Prostate gland (tissue), 2 donors: ENCODE measurements around the gene CTTN. TPM values are rescaled to one million over a fixed set of nuclear protein-coding genes. Genes with fewer than 3 reads are reported as not detected.

Experiments used
- DNase-seq: peaks from one replicate; pipeline ENCODE4 v3.0.0-alpha.2; 2019; ENCODE audit warnings: low spot score
- H3K27ac ChIP-seq, 2 donors: fragments of 200-600 bp; sonication (generic); 2 replicates each; pipeline ENCODE4 v1.5.1; 2017 to 2019
- H3K27me3 ChIP-seq: fragments of 200-600 bp; sonication (generic); replicated peaks from 2 replicates; pipeline ENCODE4 v1.5.1; 2019; ENCODE audit not compliant: insufficient read depth
- H3K36me3 ChIP-seq, 2 donors: fragments of 200-600 bp; sonication (generic); 1 replicate in 1 of 2; 2 replicates in 1 of 2; pipeline versions ENCODE4 v1.5.1 to v1.8.1; 2017 to 2019
- H3K4me1 ChIP-seq: fragments of 200-600 bp; sonication (generic); replicated peaks from 2 replicates; pipeline ENCODE4 v1.5.1; 2019
- H3K4me3 ChIP-seq, 2 donors: fragments of 200-600 bp; sonication (generic); 2 replicates each; pipeline ENCODE4 v1.5.1; 2017 to 2019
- H3K9me3 ChIP-seq: fragments of 200-600 bp; sonication (generic); 2 replicates; pipeline ENCODE4 v1.5.1; 2017
- POLR2A ChIP-seq: fragments of 450-650 bp; IDR thresholded peaks from one replicate; pipeline ENCODE4 v1.6.1; 2016; ENCODE audit warnings: antibody characterized with exemption, mild to moderate bottlenecking
- POLR2AphosphoS5 ChIP-seq: sonication (generic); formaldehyde crosslinking; IDR thresholded peaks from one replicate; pipeline ENCODE4 v1.6.1; 2017; ENCODE audit warnings: antibody characterized with exemption
- WGBS: methylation state at CpG from one replicate; pipeline ENCODE4 v1.1.5; 2018; 5-methylcytosine and 5-hydroxymethylcytosine counted together
- intact Hi-C: fragments of 100-400 bp; cut with DNase I; formaldehyde crosslinking; loops from one replicate; pipeline ENCODE4 v1.14.2; 2022
- total RNA-seq, 2 donors: library from RNA; depleted of rRNA; stranded (reverse); fragments of >200 nt; gene quantifications; one replicate each; pipeline ENCODE4 v1.1.0, GENCODE V29; 2016
- TF ChIP-seq, protein P1 (sequence below), 4 experiments: fragments of 200-600 bp in 2 of 4; fragments of 450-650 bp in 2 of 4; sonication (generic) in 2 of 4; IDR thresholded peaks; 1 replicate in 3 of 4; 2 replicates in 1 of 4; pipeline ENCODE4 v1.5.1; 2016 to 2019; ENCODE audit warnings: antibody characterized with exemption in 4 of 4, mild to moderate bottlenecking in 2 of 4, moderate library complexity in 2 of 4

CTTN gene
- total RNA-seq, 2 donors from 2014 or later: 208 to 348 TPM

DNA sequence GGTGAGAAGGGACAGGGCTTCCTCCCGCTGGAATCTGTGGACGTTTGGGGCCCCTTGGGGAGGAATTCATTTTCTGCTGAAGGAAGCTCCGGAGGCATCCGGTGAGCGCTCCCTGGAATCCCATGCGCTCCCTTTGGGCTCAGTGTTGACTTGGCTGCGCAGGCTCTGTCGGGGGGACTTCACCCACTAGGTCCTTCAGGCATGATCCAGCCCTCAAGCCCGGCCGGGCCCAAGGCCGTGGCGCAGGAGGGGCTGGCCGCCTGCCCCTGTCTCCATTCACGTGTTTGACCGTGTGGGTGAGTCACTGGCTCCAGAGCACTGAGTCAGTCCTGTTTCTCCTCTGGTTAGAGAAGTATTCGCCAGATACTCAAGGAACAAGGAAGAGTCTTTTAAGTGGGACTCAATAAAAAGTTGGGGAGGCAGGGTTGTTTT, 1.4 kb downstream of the CTTN start:
- 4% methylated on average over 16 of the region's 16 CpGs for WGBS
- Histone ChIP-seq H3K9me3 (no peaks in the 10 kb centered on the region), H3K27me3 (no peaks in the 10 kb centered on the region), H3K27ac (peak overlapping the region; percentile 83 to 84), H3K36me3 (no peaks in the 10 kb centered on the region), H3K4me3 (peak overlapping the region; percentile 77 to 91), H3K4me1 (no peaks in the 10 kb centered on the region)
- TF ChIP-seq POLR2A (peak; percentile 58), POLR2AphosphoS5 (peak; percentile 77)
- TF ChIP-seq, protein P1, sequence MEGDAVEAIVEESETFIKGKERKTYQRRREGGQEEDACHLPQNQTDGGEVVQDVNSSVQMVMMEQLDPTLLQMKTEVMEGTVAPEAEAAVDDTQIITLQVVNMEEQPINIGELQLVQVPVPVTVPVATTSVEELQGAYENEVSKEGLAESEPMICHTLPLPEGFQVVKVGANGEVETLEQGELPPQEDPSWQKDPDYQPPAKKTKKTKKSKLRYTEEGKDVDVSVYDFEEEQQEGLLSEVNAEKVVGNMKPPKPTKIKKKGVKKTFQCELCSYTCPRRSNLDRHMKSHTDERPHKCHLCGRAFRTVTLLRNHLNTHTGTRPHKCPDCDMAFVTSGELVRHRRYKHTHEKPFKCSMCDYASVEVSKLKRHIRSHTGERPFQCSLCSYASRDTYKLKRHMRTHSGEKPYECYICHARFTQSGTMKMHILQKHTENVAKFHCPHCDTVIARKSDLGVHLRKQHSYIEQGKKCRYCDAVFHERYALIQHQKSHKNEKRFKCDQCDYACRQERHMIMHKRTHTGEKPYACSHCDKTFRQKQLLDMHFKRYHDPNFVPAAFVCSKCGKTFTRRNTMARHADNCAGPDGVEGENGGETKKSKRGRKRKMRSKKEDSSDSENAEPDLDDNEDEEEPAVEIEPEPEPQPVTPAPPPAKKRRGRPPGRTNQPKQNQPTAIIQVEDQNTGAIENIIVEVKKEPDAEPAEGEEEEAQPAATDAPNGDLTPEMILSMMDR (IDR thresholded peaks at IDR 0.05): no peak
- intact Hi-C loops: loop anchor here (5.0 to 10.0 kb wide), 3 partner anchors 75 to 195 kb away; partner anchors contain the start of genes FADD and PPFIA1
- peak; percentile 51 for DNase-seq

DNA sequence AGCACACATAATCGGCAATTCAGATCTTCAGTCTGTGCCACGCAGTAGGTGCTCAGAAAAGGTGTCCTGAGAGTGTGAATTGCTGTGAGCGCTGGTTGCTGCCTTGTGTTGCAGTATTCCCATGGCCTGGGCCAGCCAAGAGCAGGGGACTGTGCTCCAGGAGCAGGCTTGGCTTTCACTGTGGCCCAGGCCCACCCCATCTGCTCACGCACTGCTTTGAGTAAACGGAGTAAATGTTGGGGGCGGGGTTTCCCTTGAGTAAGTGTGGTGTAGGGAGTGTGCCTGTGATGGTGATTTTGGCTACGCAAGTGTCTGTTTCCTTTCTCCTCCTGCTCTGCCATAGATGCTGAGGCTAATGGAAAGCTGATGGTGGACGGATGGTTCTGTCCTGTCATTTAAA, 2.3 kb downstream of the CTTN start:
- no peaks in the 10 kb centered on the region for H3K4me1 ChIP-seq
- peaks cover 0 to 5% of the 10 kb centered on the region in 2 donors for H3K36me3 ChIP-seq
- 76% methylated on average over 8 of the region's 8 CpGs for WGBS
- no peaks in the 10 kb centered on the region for H3K27me3 ChIP-seq
- H3K9me3 ChIP-seq: no peaks in the 10 kb centered on the region
- intact Hi-C loops: no loop called here
- TF ChIP-seq, protein P1 (IDR thresholded peaks at IDR 0.05): no peak
- TF ChIP-seq POLR2A (no peak), POLR2AphosphoS5 (no peak)
- DNase-seq: no peak
- no peak overlapping the region for H3K4me3 ChIP-seq
- peak overlapping the region in 1 of 2 donors; percentile 83 for H3K27ac ChIP-seq

DNA sequence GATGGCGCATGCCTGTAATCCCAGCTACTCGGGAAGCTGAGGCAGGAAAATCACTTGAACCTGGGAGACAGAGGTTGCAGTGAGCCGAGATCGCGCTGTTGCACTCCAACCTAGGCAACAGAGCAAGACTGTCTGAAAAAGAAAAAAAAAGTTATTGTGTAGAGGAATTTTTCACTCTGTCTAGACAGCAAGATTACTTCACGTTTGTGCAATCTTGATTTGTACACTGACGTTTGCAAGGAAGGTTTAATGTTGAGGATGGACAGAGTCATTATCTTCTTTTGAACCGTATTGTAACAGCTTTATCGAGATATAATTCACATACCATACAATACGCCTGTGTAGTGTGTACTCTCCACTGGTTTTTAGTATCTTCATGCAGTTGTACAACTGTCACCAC, 3.7 kb downstream of the CTTN start:
- no peak for DNase-seq
- H3K27me3 ChIP-seq: no peaks in the 10 kb centered on the region
- no peaks in the 10 kb centered on the region for H3K4me1 ChIP-seq
- H3K4me3 ChIP-seq: no peak overlapping the region
- no peak for TF ChIP-seq POLR2AphosphoS5
- TF ChIP-seq POLR2A: no peak
- TF ChIP-seq, protein P1 (IDR thresholded peaks at IDR 0.05): no peak
- H3K27ac ChIP-seq: no peak overlapping the region
- H3K9me3 ChIP-seq: no peaks in the 10 kb centered on the region
- intact Hi-C loops: no loop called here
- 85% methylated on average over 10 of the region's 10 CpGs for WGBS
- peaks cover 0 to 5% of the 10 kb centered on the region in 2 donors for H3K36me3 ChIP-seq

DNA sequence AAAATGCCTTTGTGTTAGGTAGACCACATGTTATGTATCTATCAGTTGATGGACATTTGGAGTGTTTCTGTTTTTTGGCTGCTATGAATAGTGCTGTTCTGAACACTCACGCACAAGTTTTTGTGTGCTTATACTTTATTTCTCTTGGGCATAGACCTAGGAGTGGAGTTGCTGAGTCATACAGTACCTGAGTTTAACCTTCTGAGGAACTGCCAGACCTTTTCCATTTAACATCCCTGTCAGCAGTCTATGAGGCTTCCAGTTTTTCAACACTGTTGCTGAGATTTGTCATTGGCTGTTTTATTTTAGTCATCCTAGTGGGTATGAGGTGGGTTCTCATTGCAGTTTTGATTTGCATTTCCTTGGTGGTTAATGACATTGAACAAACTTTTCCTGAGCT, 4.4 kb downstream of the CTTN start:
- Histone ChIP-seq H3K27ac (no peak overlapping the region), H3K36me3 (peaks cover 0 to 5% of the 10 kb centered on the region in 2 donors), H3K4me1 (no peaks in the 10 kb centered on the region), H3K4me3 (no peak overlapping the region), H3K27me3 (no peaks in the 10 kb centered on the region), H3K9me3 (no peaks in the 10 kb centered on the region)
- DNase-seq: no peak
- no peak for TF ChIP-seq POLR2AphosphoS5
- intact Hi-C loops: no loop called here
- WGBS: 0% methylated on average over 1 of the region's 1 CpG

DNA sequence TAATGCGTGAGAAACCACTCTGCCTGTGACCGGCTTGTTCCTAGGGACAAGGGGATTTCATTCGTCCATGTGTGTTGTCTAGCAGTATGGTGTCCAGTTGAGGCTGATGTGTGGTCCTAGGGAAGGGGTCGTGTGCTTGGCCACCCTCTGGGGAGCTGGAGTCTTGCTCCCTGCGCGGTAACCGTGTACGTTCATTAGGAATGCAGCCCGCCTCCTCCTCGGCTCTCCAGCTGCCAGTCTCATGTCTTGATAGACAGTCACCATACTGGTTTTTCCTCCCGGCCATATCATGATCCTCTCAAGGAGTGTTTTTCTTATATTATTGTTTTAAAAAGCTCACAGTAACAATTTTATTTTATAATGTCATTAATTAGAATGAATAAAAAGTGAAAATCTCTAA, 5.9 kb downstream of the CTTN start:
- no peak for DNase-seq
- Histone ChIP-seq H3K4me1 (no peaks in the 10 kb centered on the region), H3K9me3 (no peaks in the 10 kb centered on the region), H3K36me3 (peaks cover 0 to 5% of the 10 kb centered on the region in 2 donors), H3K27ac (no peak overlapping the region), H3K4me3 (no peak overlapping the region), H3K27me3 (no peaks in the 10 kb centered on the region)
- intact Hi-C loops: no loop called here
- TF ChIP-seq, protein P1 (IDR thresholded peaks at IDR 0.05): no peak
- no peak for TF ChIP-seq POLR2A
- TF ChIP-seq POLR2AphosphoS5: no peak
- 86% methylated on average over 11 of the region's 11 CpGs for WGBS
